Measurements from ENCODE around the gene NEAT1.

Gene NEAT1

DNA sequence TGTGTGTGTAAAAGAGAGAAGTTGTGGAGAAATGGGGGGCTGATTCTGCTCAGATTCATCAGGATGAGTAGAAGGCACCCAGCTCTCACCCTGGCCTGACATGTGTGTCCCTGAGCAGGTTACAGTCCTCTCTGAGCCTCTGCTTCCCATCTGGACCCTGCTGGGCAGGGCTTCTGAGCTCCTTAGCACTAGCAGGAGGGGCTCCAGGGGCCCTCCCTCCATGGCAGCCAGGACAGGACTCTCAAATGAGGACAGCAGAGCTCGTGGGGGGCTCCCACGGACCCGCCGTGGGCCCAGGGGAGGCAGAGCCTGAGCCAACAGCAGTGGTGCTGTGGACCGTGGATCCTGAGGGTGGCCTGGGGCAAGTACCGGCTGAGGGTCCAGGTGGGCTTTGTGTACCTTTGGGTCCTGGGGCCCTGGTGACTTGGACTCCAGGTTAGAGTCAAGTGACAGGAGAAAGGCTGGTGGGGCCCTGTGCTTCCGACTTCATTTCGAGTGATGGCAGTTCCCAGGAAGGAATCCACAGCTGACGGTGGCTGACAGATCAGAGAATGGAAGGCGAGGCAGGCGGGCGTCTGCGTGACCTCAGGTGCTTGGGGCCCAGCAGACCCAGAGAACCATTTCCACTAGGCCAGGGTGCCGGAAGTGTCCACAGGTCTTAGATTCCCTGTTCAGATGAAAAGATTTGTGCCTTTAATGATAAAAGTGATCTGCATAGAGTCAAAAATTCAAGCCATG, 21.9 kb downstream of the NEAT1 start:
- Histone ChIP-seq H3K4me2 (ENCODE audit: low read depth, low read length, poor library complexity, severe bottlenecking) (no peak overlapping the region), H3K9me2 (replicated peaks; ENCODE audit: low read depth, low read length) (no peaks in the 10 kb centered on the region), H3K79me2 (ENCODE audit: insufficient read depth, low read length) (no peaks in the 10 kb centered on the region; the same call in 1 of the 2 replicates), H3K9me3 (ENCODE audit: insufficient read depth, low read depth, low read length) (no peaks in the 10 kb centered on the region), H3K4me1 (ENCODE audit: insufficient read depth, low read length, poor library complexity, severe bottlenecking) (peaks cover 21% of the 10 kb centered on the region), H4K20me1 (ENCODE audit: insufficient read depth, low read length, poor library complexity, severe bottlenecking) (peaks cover 14% of the 10 kb centered on the region), H3K27me3 (ENCODE audit: insufficient read depth, low read length, poor library complexity, severe bottlenecking) (no peaks in the 10 kb centered on the region), H3K9ac (ENCODE audit: low read depth, low read length, poor library complexity, severe bottlenecking) (no peak overlapping the region), H3F3A (ENCODE audit: low read depth) (no peaks in the 10 kb centered on the region), H3K36me3 (ENCODE audit: insufficient read depth, low read length) (no peaks in the 10 kb centered on the region; the same call in 1 of the 2 replicates), H3K4me3 (ENCODE audit: low read length, poor library complexity, severe bottlenecking) (no peak overlapping the region), H2AFZ (ENCODE audit: low read length) (no peak overlapping the region)
- TF ChIP-seq, protein P1, sequence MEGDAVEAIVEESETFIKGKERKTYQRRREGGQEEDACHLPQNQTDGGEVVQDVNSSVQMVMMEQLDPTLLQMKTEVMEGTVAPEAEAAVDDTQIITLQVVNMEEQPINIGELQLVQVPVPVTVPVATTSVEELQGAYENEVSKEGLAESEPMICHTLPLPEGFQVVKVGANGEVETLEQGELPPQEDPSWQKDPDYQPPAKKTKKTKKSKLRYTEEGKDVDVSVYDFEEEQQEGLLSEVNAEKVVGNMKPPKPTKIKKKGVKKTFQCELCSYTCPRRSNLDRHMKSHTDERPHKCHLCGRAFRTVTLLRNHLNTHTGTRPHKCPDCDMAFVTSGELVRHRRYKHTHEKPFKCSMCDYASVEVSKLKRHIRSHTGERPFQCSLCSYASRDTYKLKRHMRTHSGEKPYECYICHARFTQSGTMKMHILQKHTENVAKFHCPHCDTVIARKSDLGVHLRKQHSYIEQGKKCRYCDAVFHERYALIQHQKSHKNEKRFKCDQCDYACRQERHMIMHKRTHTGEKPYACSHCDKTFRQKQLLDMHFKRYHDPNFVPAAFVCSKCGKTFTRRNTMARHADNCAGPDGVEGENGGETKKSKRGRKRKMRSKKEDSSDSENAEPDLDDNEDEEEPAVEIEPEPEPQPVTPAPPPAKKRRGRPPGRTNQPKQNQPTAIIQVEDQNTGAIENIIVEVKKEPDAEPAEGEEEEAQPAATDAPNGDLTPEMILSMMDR (conservative IDR thresholded peaks at IDR 0.05; ENCODE audit: low read length): no peak
- TF ChIP-seq EZH2phosphoT487 (IDR thresholded peaks at IDR 0.05; ENCODE audit: borderline replicate concordance): no peak

GRCh38 chr11:65445101-65445603, 22.6 kb downstream of the NEAT1 start:
- Histone ChIP-seq H3K9me2 (replicated peaks; ENCODE audit: low read depth, low read length) (no peaks in the 10 kb centered on the region), H3K79me2 (ENCODE audit: insufficient read depth, low read length) (no peaks in the 10 kb centered on the region; the same call in 1 of the 2 replicates), H3F3A (ENCODE audit: low read depth) (no peaks in the 10 kb centered on the region), H3K4me1 (ENCODE audit: insufficient read depth, low read length, poor library complexity, severe bottlenecking) (peaks cover 21% of the 10 kb centered on the region), H3K4me3 (ENCODE audit: low read length, poor library complexity, severe bottlenecking) (no peak overlapping the region), H4K20me1 (ENCODE audit: insufficient read depth, low read length, poor library complexity, severe bottlenecking) (peaks cover 14% of the 10 kb centered on the region), H3K9me3 (ENCODE audit: insufficient read depth, low read depth, low read length) (no peaks in the 10 kb centered on the region), H3K9ac (ENCODE audit: low read depth, low read length, poor library complexity, severe bottlenecking) (no peak overlapping the region), H2AFZ (ENCODE audit: low read length) (no peak overlapping the region), H3K4me2 (ENCODE audit: low read depth, low read length, poor library complexity, severe bottlenecking) (no peak overlapping the region), H3K36me3 (ENCODE audit: insufficient read depth, low read length) (no peaks in the 10 kb centered on the region; the same call in 1 of the 2 replicates), H3K27me3 (ENCODE audit: insufficient read depth, low read length, poor library complexity, severe bottlenecking) (no peaks in the 10 kb centered on the region)
- TF ChIP-seq, protein P1 (conservative IDR thresholded peaks at IDR 0.05; ENCODE audit: low read length): no peak
- TF ChIP-seq EZH2phosphoT487 (IDR thresholded peaks at IDR 0.05; ENCODE audit: borderline replicate concordance): no peak

- H3K4me2 ChIP-seq (ENCODE audit: low read depth, low read length, poor library complexity, severe bottlenecking): no peak overlapping the region
- no peaks in the 10 kb centered on the region for H3F3A ChIP-seq (ENCODE audit: low read depth)
These were observed 23.2 kb downstream of the NEAT1 start for GRCh38 chr11:65445604-65446445.

More at GRCh38 chr11:65445604-65446445, 23.2 kb downstream of the NEAT1 start:
- no peaks in the 10 kb centered on the region; the same call in 1 of the 2 replicates for H3K36me3 ChIP-seq (ENCODE audit: insufficient read depth, low read length)
- H3K9me2 ChIP-seq (replicated peaks; ENCODE audit: low read depth, low read length): no peaks in the 10 kb centered on the region
- H3K4me1 ChIP-seq (ENCODE audit: insufficient read depth, low read length, poor library complexity, severe bottlenecking): peaks cover 21% of the 10 kb centered on the region
- H3K9me3 ChIP-seq (ENCODE audit: insufficient read depth, low read depth, low read length): no peaks in the 10 kb centered on the region
- no peak for TF ChIP-seq EZH2phosphoT487 (IDR thresholded peaks at IDR 0.05; ENCODE audit: borderline replicate concordance)
- TF ChIP-seq, protein P1 (conservative IDR thresholded peaks at IDR 0.05; ENCODE audit: low read length): no peak
- H4K20me1 ChIP-seq (ENCODE audit: insufficient read depth, low read length, poor library complexity, severe bottlenecking): peaks cover 14% of the 10 kb centered on the region
- no peaks in the 10 kb centered on the region; the same call in 1 of the 2 replicates for H3K79me2 ChIP-seq (ENCODE audit: insufficient read depth, low read length)
- no peak overlapping the region for H2AFZ ChIP-seq (ENCODE audit: low read length)
- no peak overlapping the region for H3K9ac ChIP-seq (ENCODE audit: low read depth, low read length, poor library complexity, severe bottlenecking)
- H3K27me3 ChIP-seq (ENCODE audit: insufficient read depth, low read length, poor library complexity, severe bottlenecking): no peaks in the 10 kb centered on the region
- no peak overlapping the region for H3K4me3 ChIP-seq (ENCODE audit: low read length, poor library complexity, severe bottlenecking)
